Hypothalamus (tissue), 51 donors: Measurements from ENCODE around the gene MKRN1.
"Not testable (repeated sequence)": the region's sequence is repeated elsewhere in the genome, so short reads cannot be mapped to it uniquely, and the experiment has no call there.

ENCODE experiments used
- DNase-seq, 51 donors: peaks; one replicate each; lab custom pipeline; 2025; lab: John Stamatoyannopoulos, UW

MKRN1 gene, protein sequence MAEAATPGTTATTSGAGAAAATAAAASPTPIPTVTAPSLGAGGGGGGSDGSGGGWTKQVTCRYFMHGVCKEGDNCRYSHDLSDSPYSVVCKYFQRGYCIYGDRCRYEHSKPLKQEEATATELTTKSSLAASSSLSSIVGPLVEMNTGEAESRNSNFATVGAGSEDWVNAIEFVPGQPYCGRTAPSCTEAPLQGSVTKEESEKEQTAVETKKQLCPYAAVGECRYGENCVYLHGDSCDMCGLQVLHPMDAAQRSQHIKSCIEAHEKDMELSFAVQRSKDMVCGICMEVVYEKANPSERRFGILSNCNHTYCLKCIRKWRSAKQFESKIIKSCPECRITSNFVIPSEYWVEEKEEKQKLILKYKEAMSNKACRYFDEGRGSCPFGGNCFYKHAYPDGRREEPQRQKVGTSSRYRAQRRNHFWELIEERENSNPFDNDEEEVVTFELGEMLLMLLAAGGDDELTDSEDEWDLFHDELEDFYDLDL

DNA sequence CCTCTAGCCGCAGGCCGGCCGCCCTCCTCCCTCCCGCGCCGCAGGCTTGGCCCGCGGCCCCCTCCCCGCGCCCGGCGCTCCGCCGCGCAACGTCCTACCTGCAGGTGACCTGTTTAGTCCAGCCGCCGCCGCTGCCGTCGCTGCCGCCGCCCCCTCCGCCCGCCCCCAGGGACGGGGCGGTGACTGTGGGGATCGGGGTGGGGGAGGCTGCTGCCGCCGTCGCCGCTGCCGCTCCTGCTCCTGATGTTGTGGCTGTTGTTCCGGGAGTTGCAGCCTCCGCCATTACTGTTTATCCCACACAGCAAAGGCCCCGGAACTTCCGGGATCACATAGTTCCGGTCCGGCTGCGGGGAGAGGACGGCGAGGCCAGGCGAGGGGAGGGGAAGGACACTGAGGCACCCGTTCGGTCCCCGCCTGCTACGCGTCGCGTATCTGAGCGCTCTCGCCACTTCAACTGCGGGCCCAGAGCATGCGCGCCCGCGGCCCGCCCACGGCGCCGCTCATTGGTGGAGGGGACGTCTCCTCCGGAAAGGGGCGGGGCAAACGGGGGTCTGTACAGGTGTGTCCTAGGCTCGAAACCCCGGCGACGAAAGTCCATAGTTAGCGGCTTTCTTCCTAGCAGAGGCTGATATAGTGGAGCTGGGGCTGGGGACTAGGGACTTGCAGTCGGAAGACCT is at the start of gene MKRN1:
TSS of gene MKRN1 (minus strand) at position 444 of the 677 bp plus-strand sequence. CDS start at position 283, 161 bp downstream.
- peak; percentile 23 to 97 (median 91) for DNase-seq

DNA sequence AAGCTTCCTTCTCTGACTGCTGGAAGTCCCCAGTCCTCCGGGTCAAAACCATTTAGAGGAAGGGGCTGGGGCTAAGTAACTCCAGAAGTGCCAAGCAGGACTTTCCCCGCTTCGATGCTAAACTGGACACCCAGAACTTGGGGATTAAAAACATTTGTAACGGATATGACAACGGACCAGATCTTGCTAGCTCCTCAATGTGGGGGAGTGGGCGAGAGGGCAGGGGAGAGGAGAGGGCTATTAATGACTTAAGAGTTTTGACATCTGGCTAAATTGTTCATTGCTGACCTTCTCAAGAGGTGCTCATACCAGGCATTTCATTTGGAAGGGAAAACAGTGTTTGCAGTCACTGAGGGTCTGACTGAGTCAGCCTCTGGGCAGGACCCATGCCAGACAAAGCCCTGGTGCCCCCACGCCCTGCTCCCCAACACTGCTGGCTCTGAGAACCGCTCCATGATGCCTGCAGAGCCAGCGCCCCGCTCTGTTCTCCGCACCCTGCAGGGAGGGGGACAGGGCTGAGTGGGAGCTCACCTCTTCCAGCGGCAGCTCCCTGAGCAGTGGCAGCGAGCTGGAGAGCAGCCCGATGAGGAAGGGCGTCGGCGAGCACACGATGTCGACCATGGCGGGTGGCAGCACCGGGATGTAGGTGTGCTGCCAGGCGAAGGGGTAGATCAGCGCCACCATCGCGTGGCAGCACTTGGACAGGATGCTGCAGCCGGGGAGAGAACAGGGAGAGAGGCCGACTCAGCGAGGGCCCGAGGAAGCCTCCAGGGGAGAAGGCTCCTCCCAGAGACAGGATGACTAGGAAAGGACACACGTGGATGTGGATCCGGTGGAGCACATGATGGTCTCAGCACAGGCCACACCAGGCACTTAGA is 47.7 kb upstream of the MKRN1 start:
- DNase-seq, result no peak

DNA sequence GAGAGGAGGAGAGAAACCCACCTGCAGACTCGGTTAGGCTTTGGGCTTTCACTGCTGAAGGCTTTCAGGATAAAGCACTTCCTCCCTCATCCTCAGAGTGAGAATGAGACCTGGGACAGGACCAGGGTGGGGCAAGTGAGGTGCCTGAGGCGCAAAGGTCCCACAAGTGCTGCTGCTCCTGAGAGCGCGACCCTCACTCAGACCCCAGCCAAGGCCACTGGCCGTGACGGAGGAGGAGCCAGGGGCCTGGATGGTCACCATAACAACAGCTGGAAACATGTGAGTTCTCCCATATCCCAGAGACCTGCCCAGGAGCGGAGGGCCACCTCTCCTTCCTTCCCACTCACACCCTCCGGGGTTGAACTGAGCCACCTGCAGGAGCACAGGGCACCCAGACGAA is 46.9 kb upstream of the MKRN1 start:
- no peak for DNase-seq

DNA sequence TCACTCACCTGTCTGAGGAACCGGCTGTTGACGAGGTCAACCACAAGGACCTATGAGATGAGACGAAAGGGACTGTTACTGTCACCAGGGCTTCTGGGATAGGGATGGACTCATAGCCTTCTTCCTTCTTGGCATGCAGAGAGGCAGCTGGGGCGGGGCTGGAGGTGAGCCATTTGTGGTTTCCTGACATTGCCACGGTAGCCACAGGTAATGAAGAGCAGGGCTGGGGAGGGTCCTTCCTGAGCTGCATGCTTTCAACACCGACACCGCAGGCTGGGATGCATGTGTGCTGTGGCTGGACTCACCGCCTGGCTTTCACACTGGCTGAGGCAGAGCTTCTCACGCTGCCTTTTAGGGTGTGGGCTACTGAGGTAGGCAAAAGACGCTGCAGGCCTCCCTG is 46.4 kb upstream of the MKRN1 start:
- DNase-seq, result no peak

DNA sequence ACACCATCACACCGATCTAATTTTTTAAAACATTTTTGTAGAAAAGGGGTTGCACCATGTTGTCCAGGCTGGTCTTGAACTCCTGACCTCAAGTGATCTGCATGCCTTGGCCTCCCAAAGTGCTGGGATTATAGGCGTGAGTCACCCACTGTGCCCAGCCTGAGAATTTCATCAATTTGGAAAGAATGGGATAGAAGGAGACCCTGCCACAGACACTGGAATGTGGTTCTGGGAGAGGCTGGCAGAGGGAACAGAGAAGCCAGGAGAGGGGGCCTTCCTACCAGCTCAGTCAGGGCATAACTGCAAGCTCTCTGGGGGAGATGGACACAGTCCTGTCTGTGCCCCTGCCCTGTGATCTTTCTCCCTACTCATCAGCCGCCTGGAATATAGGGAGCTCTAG is 42.1 kb upstream of the MKRN1 start:
- DNase-seq, result no peak

DNA sequence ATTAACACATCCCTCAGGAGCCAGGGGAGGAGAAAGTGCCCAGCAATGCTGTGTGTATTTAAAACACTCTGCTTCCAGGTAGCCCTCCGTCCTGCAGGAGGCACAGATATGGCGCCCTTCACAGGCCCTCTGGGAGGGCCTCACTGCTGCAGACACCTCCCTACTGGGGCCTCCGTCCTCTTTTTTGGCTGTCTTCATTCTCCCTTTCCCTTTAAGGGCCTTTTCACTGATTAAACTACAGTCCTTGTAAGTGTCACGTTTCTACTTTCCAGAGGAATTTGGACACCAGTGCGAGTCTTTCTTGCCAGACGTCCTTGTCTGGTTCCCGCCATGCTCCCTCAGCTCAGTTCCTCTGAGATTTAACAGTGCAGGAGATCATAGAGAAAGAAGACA is 39.7 kb upstream of the MKRN1 start:
- DNase-seq, result no peak

DNA sequence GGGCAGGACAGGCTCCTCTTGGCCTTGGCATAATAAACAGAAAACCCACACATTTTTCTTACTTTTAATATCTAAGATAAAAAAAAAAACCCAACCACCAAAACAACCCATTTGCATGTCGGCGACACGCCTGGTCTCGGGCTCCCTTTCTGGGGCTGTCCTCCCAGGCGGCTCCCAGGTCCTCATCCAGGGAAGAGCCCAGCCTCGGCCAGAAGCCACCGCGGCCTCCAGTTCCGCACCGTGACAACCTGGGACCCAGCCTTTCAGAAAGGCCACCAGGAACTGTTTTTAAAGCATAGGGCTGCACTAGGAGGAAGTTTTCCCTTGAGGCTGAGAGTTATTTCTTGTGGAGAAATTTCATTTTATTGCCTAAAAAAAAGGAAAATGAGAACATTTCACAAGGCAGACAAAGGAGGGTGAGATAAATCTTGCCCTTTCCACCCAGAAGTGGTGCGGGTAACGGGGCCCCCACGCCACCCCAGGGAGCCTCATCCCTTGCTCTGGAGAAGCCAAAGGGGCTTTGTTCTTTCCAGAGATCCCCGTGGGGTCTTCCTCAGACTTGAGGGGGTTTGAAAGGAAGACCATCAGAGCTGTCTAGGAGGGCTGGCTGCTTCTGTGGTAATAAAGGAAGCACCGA is 39.2 kb upstream of the MKRN1 start:
- no peak for DNase-seq

DNA sequence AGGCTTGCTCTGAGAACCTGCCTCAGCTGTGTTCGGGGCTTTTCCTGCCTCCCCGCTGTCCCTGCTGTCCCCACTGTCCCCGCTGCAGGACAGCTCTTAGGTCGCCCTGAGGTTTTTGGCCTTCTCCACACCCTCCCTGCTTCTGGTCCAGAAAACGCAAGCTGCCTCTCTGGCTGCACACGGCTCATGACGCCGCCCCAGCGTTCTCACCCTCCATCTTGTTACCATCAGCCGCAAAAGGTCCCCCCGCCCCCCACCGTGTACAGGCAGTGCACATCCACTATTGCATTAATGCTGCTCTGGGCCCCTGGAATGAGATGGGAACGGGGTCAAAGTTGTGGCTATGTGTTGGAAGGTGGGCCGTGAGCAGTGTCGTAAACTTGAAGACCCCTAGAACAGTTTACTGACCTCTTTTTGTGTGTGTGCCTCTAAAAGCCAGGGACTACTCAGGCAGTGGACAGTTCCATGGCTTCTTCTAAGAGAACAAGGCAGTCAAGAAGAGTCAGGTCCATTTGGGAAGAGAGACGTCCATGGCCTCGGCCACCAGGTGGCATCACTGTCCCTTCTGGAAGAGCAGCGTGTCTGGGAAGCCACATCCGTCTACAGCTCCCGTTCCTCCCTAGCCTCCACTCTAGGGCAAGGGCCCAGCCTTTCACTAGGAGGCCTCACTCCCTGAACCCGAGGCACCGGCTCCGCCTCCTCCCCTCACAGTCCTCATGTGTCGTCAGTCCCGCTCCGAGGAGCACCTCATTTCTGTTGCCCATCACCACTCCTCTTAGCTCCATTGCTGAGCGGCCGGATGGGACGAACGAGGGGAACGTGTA is 38.5 kb upstream of the MKRN1 start:
- DNase-seq, result peak in 50 of 51 donors; percentile 6 to 89 (median 67)

DNA sequence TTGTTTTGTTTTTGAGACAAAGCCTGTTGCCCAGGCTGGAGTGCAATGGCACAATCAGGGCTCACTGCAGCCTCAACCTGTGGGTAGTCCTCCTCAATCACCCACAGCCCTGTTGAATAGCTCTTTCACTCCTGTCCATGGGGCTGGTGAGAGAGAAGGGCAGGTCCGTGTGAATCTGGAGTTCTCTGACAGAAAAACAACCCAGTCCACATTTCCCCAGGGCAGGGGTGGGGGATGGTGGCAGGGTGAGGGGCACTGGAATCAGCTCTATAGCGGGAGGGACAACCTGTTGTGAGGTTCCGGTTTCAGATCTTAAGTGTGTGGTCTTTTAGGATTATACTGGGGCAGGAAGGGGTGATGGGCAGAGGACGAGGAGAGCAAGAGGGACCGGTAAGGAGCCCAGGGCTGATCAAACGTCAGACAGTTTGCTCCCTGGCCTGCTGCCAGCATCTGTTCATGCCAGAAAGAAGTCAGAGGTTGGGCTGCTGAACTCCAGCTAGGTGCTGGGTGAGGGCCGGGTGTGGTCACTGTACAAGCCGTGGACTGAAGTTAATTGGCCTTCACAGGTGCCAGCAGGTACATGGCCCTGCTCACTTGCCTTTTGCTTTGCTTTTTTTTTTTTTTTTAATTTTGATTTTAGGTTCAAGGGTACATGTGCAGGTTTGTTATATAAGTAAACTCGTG is 33.2 kb upstream of the MKRN1 start:
- DNase-seq, result no peak

DNA sequence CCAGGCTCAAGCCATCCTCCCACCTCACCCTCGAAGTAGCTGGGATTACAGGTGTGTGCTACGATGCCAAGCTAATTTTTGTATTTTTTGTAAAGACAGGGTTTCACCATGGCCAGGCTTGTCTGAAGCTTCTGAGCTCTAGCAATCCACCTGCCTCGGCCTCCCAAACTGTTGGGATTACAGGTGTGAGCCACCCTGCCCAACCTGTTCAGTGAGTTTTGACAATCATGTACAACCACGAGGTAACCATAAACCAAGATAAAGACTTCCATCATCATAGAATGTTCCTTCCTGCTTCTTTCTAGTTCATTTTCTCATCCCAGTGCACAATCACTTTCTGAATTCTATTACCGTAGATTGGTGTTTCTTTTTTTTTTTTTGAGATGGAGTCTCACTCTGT is 30.5 kb upstream of the MKRN1 start:
- DNase-seq, result no peak

DNA sequence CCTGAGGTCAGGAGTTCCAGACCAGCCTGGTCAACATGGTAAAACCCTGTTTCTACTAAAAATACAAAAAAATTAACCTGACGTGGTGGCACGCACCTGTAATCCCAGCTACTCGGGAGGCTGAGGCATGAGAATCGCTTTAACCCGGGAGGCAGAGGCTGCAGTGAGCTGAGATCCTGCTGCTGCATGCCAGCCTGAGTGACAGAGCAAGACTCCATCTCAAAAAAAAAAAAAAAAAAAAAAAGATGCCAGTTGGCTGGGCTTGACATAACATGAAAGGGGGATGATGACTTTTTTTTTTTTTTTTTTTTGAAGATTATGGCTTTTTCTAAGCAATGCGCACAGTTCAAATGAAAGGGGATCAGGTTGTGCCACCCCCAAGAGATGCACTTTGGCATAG is 28.3 kb upstream of the MKRN1 start:
- DNase-seq, result not testable (repeated sequence)

DNA sequence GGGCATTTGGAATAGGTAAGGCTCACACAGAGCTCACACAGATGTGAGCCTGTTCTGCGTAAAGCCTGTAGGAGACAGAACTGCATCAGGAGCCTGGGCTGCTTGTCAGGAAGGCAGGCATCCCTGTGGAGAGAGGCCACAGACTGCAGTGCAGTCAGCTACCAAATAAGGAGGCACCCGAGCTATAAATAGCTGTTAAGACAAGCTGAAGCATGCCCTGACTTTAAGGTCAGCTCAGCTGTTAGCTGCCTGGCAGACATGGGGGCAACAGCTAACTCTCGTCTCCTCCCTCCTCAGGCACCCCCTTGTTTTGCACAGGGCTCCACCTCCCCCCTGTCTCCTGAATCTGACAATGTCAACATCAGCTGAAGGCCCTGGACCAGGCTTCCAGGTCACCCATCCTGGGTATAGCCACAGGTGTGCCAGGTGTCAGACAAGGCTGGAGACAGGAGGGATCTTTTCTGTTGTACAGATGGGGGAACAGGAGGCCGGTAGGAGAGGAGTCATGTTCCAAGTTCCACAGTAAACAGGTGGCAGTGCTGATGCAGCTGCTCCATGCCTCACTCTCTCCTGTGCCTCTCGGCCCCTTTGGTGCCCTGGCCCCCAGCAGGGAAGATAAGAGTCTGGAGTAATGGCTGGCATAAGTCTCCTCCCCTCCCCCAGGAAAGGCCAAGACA is 27.6 kb upstream of the MKRN1 start:
- DNase-seq, result peak in 8 of 51 donors; percentile 2 to 26 (median 6)

DNA sequence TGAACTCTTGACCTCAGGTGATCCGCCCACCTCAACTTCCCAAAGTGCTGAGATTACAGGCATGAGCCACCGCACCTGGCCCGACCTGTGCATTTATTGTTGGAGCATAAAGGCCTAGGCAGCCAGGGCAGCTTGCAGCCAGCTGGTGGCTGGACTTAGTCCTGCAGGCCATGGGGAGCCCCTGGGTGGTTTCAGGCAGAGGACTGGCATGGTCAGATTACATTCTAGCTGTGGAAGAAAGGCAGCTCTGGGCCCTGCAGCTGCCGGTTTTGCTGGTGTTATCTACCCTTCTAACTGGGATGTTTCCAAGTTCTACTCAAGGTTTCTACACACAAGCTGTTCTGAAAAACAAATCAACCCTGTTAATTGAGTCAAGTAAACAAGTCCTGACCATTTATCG is 22.7 kb upstream of the MKRN1 start:
- no peak for DNase-seq

DNA sequence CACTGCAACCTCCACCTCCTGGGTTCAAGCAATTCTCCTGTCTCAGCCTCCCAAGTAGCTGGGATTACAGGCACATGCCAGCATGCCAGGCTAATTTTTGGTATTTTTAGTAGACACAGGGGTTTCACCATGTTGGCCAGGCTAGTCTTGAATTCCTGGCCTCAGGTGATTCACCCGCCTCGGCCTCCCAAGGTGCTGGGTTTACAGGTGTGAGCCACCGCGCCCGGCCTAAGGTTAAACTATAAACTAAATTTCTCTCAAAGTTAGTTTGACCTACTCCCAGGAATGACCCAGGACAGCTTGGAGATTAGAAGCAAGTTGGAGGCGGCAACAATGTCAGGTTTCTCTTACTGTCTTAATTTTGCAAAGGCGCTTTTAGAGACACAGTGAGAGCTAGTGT is 18.5 kb upstream of the MKRN1 start:
- DNase-seq, result not testable (repeated sequence)

DNA sequence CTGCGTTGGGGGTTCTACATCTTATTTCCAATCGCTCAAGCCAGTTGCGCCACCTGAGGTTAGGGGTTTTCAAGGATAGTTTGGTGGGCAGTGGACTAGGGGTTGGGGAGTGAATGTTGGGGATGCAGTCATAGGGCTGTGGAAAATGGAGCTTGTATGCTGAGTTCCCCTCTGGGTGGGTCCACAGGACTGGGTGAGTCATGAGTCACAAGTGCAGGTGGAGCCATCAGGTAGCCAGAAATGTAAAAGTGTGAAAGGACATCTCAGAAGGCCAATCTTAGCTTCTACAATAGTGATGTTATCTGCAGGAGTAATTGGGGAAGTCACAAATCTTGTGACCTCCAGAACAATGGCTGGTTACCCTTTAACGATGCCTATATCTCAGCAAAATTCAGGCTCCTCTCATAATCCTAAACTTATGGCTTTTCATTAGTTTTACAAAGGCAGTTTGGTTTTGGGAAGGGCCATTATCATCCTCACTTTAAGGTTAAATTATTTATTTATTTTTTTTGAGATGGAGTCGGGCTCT is 18.0 kb upstream of the MKRN1 start:
- no peak for DNase-seq

DNA sequence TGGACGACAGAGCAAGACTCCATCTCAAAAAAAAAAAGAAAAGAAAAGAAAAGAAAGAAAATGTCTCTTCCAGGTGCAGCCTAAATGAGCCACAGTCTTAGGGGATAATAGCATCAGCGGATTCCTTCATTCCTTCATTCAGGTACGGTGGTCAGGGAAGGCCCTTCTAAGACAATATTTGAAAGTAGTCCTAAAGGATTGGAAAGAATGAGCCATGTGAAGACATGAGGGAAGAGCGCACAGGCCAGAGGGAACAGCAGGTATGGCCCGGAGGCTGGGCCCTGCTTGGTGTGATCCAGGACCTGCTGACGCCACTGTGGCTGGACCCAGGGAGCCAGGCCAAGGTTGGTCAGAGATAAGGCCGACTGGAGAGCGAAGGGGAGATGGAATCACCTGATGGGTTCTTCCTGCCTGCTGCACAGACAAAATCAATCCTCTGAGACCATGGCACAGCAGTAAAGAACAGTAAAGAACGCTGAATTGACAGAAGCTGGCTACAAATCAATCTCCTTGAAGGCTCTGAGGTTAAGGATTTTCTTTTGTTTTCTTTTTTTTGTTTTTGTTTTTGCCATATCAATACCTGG is 16.3 kb upstream of the MKRN1 start:
- DNase-seq, result no peak

DNA sequence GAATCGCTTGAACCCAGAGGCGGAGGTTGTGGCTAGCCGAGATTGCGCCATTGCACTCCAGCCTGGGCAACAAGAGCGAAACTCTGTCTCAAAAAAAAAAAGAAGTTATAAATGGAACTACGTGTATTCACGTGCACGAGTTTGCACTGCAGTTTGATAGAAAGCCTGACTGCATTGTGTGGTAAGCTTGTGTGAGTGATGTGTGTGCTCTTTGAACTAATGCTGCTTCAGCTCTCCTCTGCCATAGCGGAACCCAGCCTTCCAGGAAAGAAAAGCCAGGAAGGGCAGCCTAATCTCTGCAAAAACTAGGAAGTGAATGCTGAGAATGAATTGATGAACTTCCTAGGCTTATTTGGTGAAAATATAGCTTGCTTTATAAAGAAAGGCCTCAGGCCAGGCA is 15.6 kb upstream of the MKRN1 start:
- DNase-seq, result no peak

DNA sequence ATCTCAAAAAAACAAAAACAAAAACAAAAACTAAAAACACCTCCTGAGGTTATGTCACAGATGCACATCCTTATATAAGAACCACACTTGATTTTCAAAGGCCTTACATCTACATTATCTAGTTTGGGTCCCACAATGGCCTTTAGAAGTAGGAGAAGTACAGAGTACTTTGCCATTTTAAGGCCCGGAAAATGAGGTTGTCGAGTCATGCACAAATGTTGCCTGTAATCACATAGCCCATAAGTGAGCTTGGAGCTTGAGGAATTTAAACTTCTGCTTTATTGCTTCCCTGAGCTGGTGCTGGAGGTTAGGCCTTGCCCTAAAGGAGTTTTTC is 9.7 kb upstream of the MKRN1 start:
- DNase-seq, result no peak
